Right kidney (tissue), 1 donor: ENCODE measurements around the gene SRPRB.

Source experiments
- DNase-seq: peaks from one replicate; pipeline ENCODE4 v3.0.0-alpha.2; 2016

SRPRB gene

DNA sequence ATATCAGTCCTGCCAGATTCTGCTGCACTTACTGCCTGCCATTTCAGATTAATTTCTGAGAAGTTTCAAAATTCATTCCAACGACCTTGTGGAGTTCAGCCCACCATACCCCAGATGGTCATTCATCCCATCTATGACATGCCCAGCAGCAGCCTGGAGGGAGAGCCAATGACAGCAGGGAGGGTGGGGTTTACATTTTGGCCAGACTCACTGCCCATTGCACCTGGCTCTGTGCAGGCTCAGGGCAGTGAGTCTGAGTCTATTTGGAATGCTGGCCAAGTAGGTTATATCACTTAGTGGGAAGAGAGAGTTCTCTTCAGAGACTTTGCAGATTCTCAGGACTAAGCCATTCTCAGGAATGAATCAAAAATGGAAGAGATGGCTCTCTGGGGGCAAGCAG lies 21.5 kb downstream of the SRPRB start:
- DNase-seq, result no peak

DNA sequence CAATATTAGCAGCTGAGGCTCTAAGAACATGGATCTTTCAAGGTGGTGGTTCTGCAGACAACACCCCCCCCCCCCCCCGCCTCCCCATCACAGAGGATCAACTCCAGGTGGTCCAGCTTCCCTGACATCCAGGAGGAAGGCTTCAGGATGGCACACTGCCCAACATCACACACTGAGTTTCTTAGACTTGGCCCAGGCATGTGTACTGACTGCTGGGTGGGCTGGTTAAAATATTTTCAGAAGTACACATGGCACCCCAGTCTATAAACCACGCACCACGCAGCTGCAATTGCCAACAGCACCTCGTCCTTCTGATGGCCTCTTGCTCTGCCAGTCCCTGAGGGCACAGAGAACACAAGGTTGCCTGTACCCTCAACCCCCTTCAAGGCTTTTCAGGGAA lies 22.1 kb downstream of the SRPRB start:
- no peak for DNase-seq

- no peak for DNase-seq
Measured at GRCh38 chr3:133828576-133829309, 23.1 kb downstream of the SRPRB start.

GRCh38 chr3:133829310-133829707 lies 23.7 kb downstream of the SRPRB start:
- DNase-seq, result no peak

DNA sequence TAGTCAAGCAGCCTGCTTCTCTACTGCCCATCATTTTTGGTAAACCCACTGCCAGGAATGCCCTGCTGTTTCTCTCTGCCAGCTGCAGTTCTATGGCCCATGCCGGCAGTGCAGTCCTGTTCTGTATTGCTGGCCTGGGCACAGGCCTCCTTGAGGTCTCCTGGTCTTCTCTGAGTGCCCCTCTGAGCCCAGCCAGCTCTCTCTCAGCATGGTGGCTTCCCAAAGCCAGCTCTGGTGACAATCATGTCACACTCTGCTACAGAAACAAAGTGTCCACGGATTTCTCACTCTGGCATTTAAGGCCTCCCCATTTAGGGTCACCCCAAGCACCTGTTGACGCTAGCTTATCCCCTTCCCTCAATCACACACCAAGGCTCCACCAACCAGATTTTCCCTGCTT lies 24.5 kb downstream of the SRPRB start:
- DNase-seq, result no peak

DNA sequence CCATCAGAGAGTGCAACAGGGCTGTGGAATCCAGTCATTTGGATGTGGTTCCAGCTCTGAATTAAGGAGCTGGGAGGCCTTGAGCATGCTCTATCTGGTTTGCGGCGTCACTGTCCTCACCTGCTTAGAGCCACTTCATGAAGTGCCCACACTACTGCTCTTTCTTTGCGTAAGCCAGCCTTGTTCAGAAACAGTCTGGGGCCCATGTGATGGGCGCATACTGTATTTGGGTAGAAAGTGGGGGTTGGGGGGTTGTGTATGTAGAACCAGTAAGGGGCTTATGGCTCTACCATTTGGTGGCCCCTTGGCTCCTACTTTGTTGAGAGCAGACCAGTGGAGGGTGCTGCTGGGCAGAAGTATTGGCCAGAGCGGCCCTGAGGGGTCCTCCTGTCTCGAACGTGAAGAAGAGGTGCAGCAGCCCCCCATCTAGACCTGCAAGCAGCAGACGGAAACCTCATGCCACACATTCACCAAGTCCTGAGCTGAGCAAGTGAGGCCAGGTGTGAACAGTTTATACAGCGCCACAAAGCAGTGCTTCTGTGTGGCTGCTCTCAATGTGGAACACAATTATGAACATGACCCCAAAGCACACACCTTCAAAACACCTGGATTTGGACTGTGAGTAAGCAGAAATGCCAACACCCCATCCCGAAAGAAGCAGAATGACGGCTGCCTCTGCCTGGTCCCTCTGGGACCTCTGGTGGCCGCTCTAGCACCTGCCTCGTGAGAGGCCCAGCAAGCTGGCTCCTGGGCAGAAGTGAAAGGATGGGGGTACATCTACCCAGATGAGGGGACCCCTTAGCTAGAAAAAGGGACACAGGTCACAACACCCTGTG lies 26.6 kb downstream of the SRPRB start:
- DNase-seq, result no peak

DNA sequence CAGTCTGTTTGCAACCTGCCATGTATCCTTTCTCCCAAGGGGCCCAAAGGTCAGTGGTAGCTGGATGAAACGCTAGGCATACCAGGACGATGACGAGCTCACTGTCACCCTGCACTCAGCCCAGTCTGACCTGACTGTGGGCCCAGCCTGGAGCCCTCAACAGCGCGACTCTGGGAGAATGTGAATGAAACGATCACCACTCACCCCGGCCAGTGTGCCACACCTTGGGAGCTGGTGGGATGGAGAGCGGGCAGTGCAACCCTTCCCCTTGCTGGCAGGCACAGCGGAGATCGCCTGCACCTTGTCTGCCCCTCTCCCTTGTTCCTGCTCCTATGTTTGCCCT lies 27.2 kb downstream of the SRPRB start:
- DNase-seq, result no peak

DNA sequence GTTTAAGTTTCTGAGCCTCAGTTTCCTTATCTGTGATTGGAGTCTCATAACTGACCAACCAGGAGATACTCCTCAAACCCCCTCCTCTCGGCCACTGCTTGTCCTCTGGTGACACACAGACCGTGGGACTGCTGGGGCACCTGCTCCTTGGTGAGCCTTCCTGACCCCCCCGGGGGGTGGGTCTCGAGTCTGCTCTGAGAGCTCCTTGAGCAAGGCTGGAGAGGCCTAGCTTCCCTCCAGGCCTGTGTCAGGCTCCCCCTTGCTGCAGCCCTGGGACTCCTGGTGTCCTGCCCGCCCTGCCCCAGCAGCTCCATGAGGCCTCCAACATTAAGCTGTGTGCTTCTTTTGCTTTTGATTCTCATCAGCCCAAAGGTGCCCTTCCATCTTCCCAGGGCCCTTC lies 27.7 kb downstream of the SRPRB start:
- no peak for DNase-seq

- DNase-seq, result no peak
Measured at GRCh38 chr3:133833880-133834620, 28.4 kb downstream of the SRPRB start.

DNA sequence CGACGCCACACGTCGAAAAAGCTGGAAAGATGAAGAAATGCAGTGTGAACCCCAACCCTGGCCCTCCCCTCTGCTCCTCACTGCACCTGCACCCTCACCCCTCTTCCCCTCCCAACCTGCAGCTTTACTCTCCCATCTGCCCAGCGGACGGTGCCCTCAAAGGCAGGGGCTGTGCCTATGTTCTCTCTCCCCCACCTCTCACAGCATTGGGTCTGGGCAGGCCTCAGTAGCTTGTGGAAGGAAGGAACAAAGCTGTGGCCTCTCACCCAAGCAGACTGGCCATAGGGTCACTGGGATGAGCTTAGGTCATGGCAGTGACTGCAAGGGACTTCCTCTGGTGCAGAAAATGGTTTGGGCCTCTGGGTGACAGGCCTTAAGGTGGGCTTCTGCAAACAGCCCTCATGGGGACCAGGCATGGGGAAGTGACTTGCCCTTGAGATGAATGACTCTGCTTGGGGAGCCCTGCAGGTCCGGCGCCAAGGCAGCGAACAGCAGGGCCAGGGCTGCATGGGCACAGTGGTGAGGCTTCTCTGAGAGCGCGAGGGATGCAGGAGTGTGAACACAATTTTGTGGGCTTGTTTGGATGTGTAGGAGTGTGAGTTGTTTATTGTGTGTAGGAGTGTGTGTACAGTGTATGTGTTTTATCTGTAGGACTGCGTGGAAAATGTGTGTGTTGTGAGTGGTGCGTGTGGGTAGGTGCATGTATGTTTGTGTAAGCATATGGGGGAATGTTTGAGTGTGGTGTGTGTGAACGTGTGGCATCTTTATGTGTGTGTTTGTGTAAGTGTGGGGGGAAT lies 29.2 kb downstream of the SRPRB start:
- DNase-seq, result no peak

DNA sequence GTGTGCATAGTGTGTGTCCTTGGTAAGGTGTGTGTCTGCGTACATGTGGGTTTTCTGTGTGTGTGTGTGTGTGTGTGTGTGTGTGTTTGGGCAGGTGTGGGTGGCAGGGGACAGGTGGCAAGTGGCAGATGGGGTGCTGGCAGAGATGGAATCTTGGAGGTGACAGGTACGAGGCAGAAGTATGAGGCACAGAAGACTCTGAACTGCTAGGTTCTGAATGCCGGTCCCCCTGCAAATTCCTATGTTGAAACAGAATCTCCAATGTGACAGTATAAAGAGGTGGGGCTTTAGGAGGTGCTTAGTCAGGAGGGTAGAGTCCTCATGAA lies 29.8 kb downstream of the SRPRB start:
- DNase-seq, result no peak

DNA sequence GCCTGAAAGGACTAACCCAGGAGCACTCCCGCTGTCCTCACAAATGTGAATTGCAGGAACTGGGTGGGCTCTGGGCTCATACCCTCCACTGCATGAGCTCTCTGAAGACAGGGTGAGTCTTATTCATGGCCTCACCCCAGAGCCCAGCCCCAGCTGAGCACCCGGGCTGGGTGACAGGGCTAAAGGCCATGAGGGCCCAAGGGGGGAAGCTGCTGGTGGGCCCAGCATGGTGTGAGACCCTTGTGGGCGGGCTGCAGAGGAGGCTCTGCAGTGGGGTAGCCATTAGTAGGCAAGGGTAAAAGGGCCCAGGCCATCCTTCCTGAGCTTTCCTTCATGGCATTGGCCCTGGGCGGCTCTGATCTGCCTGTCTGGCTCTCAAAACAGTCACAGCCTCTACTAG lies 30.3 kb downstream of the SRPRB start:
- no peak for DNase-seq

DNA sequence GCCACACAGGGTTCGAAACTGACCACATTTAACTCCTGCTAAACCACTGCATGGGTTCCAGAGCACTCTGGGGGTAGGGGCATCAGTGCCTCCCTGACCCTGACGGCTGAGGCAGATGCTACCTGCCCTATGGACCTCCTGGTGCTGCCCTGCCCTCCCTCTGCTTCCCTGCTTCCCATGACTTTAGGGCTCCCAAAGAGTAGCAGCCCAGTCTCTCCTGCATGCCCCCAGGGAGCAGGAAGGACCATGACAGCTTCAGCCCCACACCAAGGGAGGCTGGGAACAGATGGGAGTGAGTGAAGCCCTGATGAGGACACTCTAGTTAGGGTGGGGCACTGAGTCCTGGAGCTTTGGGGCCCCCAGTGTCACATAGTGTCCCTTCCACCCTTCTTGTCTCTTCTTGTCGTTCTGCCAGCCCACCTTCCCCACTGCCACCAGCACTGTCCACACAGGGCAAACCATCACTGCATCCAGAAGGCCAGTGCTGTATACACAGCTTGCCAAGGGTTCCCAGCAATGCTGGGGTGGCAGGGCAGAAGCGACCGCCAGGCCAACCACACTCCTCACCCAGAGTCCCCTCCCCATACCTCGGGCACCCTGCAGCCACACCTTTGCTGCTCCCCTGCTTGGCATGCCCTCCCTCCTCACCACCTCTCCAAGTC lies 31.0 kb downstream of the SRPRB start:
- DNase-seq, result no peak

DNA sequence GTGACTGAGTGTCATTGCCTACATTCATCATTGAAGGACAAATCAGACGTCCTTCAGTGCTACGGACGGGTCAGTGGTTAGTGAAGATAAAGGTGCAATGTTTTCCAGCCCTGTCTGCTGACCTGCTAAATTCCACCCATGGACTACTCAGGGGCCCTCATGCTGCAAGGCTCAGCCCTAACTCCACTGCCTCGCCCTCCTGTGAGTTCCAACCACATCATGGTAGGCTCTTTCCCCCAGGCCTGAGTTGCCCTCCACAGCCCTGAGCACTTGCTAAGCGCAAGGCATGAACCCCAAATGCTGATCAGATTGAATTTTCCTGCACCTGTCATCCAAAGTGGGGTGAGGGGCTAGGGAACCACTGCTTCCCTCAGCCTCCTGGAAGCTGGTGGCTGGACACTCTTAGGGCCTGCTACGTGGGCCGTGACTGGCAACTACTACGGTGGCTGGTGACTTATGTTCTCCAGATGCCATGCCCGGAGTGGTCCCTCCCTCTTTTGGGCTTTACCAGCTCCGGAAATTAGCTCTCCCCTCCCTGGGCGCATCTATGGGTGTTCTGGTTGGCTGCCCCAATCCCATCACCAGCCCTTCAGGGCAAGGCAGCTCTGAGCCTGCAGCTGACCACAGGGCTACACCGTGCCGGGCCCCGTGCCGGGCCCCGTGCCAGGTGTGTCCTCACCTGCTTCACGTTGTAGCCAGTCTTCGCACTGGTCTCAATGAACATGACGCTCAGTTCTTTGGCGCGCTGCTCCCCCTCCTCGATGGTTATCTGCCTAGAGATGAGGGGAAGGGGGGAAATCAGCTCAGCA lies 32.1 kb downstream of the SRPRB start:
- no peak for DNase-seq

DNA sequence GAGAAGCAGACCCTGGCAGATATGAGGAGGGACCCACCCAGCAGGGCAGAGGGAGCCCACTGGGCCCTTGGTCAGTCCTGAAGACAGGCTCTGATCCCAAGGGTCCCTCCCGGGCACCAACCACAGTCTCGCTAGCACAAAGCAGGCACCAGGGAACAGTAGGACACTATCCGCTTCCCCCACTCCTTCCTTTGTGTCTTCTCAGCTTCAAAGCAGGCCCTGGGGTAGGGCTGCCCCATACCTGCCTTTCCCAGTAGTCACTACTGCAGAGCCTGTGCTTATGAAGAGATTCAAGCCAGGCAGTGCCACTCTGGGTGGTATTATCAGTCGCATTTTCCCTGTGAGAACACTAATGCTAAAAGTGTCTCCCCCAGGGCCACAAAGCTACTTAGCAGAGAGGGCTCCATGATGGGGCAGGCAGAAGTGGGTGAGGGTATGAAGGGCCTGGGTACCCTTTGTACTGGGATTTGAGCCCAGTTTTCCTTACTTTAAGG lies 32.7 kb downstream of the SRPRB start:
- DNase-seq, result no peak

- DNase-seq, result no peak
Measured at GRCh38 chr3:133838916-133839800, 33.5 kb downstream of the SRPRB start.

DNA sequence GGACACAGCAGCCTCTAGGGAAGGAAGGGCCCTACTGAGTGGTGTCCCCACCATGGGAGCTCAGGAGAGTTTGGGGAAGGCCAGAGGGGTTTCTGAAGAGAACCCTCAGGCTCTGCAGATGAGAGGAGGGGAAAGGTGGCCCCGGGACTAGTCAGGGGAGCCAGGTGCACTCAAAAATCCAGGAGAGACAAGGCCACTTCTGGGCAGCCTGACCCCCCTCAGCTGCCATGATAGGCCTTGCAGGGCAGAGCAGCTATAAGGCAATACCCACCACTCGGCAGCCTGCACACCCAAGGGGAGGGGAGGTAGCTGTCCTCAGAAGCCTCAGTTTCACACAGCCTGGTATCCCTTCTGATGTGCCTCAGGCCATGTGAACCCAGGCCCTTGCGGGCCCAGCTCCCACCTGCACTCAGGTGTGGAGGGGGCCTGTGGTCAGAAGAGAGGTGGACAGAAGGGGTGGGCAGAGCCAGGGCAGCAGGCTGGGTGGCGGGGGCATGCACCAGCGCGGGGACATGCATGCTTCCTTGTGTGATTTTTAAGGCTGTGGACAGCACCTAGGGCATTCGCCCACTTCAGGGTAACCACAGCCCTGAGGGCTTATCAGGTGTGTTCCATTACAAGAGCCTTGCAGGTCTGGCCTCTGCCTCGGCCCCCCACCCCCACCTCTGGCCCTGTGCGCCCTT lies 34.6 kb downstream of the SRPRB start:
- no peak for DNase-seq

- DNase-seq, result no peak
Measured at GRCh38 chr3:133840767-133841166, 35.2 kb downstream of the SRPRB start.

DNA sequence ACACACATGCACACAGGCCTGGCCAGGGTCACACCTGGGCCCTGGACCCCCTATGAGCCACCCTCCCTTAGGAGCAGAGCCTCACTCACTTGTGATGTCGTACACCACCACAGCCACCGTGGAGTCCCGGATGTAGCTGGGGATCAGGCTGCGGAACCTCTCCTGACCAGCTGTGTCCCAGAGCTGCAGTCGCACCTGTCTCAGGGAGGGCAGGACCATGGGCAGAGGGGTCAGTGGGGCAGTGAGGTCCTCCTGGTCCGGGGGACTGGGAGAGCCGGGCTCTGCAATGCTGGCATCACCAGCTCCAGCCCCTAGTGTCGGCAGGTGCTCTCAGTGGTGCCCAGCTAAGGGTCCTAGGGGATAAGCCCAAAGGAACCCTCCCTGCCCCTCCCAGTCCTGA lies 35.6 kb downstream of the SRPRB start:
- no peak for DNase-seq
